ENCODE results near the gene TRMT112. TPM values are rescaled to one million over a fixed set of nuclear protein-coding genes. Genes with fewer than 3 reads are reported as not detected.
A peak's percentile ranks its signal among the peaks of the same experiment; 100 is the strongest.

TRMT112 gene
- total and polyA plus RNA-seq, 10 of the 15 experiments (the other 5 are each of a cell fraction or from before 2014, with no cell fraction given), result 212 to 455 (median 308) TPM

DNA sequence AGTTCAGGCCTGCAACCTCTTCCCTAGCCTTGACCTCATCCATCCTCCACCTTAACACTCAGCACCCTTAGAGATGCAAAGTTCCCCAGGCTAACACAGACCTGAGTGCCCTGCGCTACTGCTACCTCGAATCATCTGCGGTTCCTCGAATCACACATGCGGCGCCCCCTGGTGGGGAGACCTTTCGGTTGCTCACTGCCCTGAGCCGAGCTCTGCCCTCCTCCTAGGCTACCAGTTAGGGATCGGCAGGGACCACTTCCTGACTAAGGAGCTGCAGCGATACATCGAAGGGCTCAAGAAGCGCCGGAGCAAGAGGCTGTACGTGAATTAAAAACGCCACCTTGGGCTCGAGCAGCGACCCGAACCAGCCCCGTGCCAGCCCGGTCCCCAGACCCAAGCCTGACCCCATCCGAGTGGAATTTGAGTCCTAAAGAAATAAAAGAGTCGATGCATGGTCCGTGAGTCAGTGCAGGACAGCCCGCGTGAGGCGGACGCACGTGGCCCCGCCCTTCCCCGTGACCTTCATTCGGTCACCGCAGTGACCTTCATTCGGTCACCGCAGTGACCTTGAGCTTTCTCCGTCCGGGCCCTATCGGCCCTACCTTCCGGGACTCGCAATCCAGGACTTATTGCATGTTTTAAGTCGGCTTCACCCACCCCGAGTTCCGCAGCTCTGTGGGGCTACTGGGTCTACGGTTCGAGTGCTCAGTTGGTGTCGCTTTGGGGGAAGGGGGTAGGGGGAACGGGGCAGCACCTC, 12.9 kb downstream of the TRMT112 start (continued):
- TF ChIP-seq, protein P1, sequence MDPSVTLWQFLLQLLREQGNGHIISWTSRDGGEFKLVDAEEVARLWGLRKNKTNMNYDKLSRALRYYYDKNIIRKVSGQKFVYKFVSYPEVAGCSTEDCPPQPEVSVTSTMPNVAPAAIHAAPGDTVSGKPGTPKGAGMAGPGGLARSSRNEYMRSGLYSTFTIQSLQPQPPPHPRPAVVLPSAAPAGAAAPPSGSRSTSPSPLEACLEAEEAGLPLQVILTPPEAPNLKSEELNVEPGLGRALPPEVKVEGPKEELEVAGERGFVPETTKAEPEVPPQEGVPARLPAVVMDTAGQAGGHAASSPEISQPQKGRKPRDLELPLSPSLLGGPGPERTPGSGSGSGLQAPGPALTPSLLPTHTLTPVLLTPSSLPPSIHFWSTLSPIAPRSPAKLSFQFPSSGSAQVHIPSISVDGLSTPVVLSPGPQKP (IDR thresholded peaks at IDR 0.05; ENCODE audit: low read depth, low read length), result no peak
- 0 out of 2 replicates have a peak, but pooled peaks have one; percentile 37 for TF ChIP-seq CHD2 (IDR thresholded peaks at IDR 0.05; ENCODE audit: borderline replicate concordance, low read depth, low read length)
- peak; percentile 25; the same call in 1 of the 2 replicates for TF ChIP-seq HCFC1 (IDR thresholded peaks at IDR 0.05; ENCODE audit: low read length)
- no peak for TF ChIP-seq ETV6 (conservative IDR thresholded peaks at IDR 0.05 in 1 of 2, IDR thresholded peaks at IDR 0.05 in 1 of 2; ENCODE audit: borderline replicate concordance in 1 of 2, low read depth in 1 of 2)
- TF ChIP-seq ZNF274 (IDR thresholded peaks at IDR 0.05; ENCODE audit: insufficient read depth, insufficient read length), result no peak
- peak; percentile 90; the same call in 1 of the 2 replicates for TF ChIP-seq WRNIP1 (IDR thresholded peaks at IDR 0.05; ENCODE audit: borderline replicate concordance, low read depth, low read length)
- TF ChIP-seq, protein P2, sequence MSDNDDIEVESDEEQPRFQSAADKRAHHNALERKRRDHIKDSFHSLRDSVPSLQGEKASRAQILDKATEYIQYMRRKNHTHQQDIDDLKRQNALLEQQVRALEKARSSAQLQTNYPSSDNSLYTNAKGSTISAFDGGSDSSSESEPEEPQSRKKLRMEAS (IDR thresholded peaks at IDR 0.05; ENCODE audit: low read depth, low read length), result peak; percentile 85
- TF ChIP-seq SREBF1 (IDR thresholded peaks at IDR 0.05; ENCODE audit: low read length), result no peak
- TF ChIP-seq CBX5 (IDR thresholded peaks at IDR 0.05; ENCODE audit: low read depth), result no peak
- no peak for TF ChIP-seq BMI1 (IDR thresholded peaks at IDR 0.05; ENCODE audit: borderline replicate concordance)
- TF ChIP-seq LARP7 (IDR thresholded peaks at IDR 0.05), result peak; percentile 88
- TF ChIP-seq YY1 (IDR thresholded peaks at IDR 0.05; ENCODE audit: low read depth, low read length), result peak; percentile 50; the same call in 1 of the 2 replicates
- TF ChIP-seq STAT3 (IDR thresholded peaks at IDR 0.05; ENCODE audit: low read depth, low read length), result no peak
- no peak for TF ChIP-seq NFYB (IDR thresholded peaks at IDR 0.05; ENCODE audit: insufficient read depth, low read depth, low read length)
- no peak for TF ChIP-seq ZBTB4 (CRISPR knock-in tag; IDR thresholded peaks at IDR 0.05)
- TF ChIP-seq RUNX3 (IDR thresholded peaks at IDR 0.05; ENCODE audit: low read length), result peak; percentile 79
- TF ChIP-seq, protein P3, sequence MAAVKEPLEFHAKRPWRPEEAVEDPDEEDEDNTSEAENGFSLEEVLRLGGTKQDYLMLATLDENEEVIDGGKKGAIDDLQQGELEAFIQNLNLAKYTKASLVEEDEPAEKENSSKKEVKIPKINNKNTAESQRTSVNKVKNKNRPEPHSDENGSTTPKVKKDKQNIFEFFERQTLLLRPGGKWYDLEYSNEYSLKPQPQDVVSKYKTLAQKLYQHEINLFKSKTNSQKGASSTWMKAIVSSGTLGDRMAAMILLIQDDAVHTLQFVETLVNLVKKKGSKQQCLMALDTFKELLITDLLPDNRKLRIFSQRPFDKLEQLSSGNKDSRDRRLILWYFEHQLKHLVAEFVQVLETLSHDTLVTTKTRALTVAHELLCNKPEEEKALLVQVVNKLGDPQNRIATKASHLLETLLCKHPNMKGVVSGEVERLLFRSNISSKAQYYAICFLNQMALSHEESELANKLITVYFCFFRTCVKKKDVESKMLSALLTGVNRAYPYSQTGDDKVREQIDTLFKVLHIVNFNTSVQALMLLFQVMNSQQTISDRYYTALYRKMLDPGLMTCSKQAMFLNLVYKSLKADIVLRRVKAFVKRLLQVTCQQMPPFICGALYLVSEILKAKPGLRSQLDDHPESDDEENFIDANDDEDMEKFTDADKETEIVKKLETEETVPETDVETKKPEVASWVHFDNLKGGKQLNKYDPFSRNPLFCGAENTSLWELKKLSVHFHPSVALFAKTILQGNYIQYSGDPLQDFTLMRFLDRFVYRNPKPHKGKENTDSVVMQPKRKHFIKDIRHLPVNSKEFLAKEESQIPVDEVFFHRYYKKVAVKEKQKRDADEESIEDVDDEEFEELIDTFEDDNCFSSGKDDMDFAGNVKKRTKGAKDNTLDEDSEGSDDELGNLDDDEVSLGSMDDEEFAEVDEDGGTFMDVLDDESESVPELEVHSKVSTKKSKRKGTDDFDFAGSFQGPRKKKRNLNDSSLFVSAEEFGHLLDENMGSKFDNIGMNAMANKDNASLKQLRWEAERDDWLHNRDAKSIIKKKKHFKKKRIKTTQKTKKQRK (IDR thresholded peaks at IDR 0.05; ENCODE audit: low read depth, low read length), result no peak
- TF ChIP-seq RAD51 (IDR thresholded peaks at IDR 0.05), result peak; percentile 79
- TF ChIP-seq BHLHE40 (IDR thresholded peaks at IDR 0.05; ENCODE audit: borderline replicate concordance in 1 of 2, low read depth in 2 of 2, low read length in 1 of 2), result peak; percentile 87 to 91
- 0 out of 2 replicates have a peak, but pooled peaks have one; percentile 32 for TF ChIP-seq CREB1 (IDR thresholded peaks at IDR 0.05; ENCODE audit: low read depth)
- no peak for TF ChIP-seq ZNF217 (IDR thresholded peaks at IDR 0.05)
- no peak for TF ChIP-seq GABPA (IDR thresholded peaks at IDR 0.05; ENCODE audit: low read depth)
- TF ChIP-seq SRF (IDR thresholded peaks at IDR 0.05; ENCODE audit: low read depth in 2 of 2, low read length in 2 of 2), result no peak

All from GM12878 (cell line).